Stimulated activated CD4-positive, alpha-beta T cell treated with anti-CD3 and anti-CD28 coated beads, Interleukin-12 subunit alpha, Interleukin-12 subunit beta, amount 100 ng/mL, for 48 hours (primary cell): Measurements from ENCODE around the gene RGS17.
"Not testable (repeated sequence)": the region's sequence is repeated elsewhere in the genome, so short reads cannot be mapped to it uniquely, and the experiment has no call there.

ENCODE experiments used
- DNase-seq, 3 donors: peaks; one replicate each; pipeline ENCODE4 v3.0.0-alpha.2; 2020; ENCODE audit warnings: low read depth in 2 of 3, low spot score in 1 of 3

Gene RGS17

GRCh38 chr6:153125032-153125431 lies 6.0 kb downstream of the RGS17 start:
- no peak for DNase-seq

DNA sequence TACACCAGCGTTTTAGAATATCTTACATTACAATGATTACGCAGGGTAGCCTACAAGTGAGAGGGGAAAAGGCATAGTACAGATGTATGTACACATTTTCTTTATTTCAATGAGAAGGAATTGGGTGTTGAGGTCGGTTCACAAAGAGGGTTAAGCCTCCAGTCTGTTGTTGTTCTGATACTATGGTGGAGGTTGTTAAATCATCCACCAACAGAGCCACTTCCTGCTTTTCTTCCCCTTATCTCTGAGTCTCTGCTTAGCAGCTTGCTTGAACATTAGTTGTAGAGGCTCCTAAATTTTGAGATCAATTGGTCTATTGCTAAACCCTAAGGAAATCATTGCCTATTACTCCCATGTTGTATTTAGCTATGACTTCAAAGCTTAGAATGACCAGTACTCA lies 7.3 kb downstream of the RGS17 start:
- no peak for DNase-seq

- no peak for DNase-seq
Measured at GRCh38 chr6:153121311-153121710, 9.8 kb downstream of the RGS17 start.

DNA sequence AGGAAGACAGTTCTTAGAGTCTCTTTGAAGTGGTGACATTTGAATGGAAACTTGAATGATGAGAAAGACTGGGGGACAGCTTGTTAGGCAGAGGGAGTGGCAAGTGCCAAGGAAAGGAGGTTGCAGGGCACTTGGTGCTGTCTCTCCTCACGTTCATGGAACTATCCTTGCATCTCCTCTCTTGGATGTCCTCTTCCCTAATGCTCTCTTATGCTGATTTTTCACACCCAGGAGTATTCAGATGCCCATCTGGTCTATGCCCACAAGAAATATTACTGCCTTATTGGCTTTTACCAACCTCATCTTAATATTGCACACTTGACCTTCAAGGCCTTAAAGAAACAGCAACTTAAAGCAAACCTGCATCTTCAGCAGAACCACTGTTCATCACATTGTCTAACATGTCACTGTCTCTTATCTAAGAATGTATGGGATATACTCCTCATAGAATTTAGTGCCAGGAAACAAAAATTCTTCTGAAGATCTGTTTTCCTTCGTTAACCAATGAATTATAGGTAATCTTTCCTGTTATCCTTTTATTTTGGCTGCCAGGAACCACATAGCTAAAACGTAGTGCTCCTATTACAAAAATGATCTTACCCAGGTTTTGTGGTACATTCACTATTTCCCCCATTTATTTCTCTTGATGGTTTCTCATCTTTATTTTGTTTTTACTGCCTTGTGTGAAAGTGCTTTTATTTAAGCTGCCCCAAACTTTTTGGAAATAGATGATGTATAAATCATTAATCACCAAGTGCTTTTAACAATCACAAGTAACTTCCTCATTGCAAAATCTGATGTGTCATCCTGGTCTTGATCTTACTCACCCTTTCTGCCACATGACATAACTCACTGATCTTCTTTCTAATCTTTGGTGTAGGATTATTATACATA lies 12.8 kb downstream of the RGS17 start:
- no peak for DNase-seq

DNA sequence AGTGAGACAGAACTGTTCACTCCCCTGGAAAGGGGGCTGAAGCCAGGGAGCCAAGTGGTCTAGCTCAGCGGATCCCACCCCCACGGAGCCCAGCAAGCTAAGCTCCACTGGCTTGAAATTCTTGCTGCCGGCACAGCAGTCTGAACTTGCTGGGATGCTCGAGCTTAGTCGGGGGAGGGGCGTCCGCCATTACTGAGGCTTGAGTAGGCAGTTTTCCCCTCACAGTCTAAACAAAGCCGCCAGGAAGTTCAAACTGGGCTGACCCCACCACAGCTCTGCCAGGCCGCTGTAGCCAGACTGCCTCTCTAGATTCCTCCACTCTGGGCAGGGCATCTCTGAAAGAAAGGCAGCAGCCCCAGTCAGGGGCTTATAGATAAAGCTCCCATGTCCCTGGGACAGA lies 20.0 kb downstream of the RGS17 start:
- DNase-seq: not testable (repeated sequence)

DNA sequence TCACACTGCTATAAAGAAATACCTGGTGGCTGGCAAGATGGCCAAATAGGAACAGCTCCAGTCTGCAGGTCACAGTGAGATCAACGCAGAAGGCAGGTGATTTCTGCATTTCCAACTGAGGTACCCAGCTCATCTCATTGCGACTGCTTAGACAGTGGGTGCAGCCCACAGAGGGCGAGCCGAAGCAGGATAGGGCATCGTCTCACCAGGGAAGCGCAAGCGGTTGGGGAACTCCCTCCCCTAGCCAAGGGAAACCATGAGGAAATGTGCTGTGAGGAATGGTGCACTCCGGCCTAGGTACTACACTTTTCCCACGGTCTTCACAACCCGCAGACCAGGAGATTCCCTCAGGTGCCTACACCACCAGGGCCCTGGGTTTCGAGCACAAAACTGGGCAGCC lies 20.5 kb downstream of the RGS17 start:
- not testable (repeated sequence) for DNase-seq

- no peak for DNase-seq
Measured at GRCh38 chr6:153108315-153108714, 22.8 kb downstream of the RGS17 start.

DNA sequence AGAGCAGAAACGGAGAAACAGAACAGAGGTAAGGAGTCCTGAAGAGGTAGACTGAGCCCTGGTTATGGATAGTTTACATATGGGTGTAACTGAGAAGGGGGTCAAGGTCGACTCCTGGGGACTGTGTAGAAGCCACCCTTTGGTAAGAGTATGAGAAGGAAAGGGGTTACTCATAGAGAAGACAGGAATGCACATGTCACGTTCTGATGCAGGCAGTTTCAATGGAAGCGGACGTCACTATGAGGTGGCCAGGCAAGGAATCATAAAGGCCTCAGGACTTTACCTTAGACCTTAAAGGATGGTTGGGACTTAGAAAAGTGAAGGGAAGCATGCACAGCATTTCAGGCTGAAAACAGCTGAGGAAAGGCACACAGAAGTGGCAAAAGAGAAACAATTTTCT lies 25.1 kb downstream of the RGS17 start:
- DNase-seq: no peak

DNA sequence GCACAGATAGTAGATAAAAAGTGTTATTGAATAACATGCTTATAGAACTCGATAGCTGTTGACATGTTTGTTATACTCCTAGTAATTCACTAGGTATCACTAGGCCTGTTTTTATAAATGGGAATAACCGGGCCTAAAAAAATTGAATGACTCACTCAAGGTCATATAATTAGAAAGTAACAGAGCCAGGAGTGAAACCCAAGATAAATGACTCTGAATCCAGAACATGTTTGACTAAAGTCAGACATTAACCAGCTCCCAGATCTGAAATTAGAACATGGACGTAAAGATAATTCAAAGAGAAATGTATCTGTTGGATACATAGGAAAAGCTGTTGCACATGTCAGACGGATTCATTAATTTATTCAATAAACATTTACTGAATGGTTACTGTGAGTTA lies 26.9 kb downstream of the RGS17 start:
- DNase-seq: no peak

DNA sequence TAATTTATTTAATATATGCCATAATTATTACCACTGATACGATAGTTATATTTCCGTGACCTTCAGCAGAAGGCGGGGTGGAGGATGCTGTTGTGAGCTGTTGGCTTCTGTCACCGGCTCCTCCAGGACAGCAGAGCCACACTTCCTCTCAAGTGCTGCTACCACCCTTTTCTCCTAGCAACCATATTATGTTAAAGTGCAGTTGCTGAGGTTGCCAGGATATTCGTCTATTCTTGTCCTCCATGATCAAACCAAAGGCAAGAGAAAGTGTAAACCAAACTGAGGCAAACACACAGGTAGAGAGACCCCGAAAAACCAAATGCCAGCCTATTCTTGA lies 27.8 kb downstream of the RGS17 start:
- DNase-seq: no peak

GRCh38 chr6:153102605-153103318 lies 28.3 kb downstream of the RGS17 start:
- no peak for DNase-seq

GRCh38 chr6:153101461-153101860 lies 29.6 kb downstream of the RGS17 start:
- no peak for DNase-seq

DNA sequence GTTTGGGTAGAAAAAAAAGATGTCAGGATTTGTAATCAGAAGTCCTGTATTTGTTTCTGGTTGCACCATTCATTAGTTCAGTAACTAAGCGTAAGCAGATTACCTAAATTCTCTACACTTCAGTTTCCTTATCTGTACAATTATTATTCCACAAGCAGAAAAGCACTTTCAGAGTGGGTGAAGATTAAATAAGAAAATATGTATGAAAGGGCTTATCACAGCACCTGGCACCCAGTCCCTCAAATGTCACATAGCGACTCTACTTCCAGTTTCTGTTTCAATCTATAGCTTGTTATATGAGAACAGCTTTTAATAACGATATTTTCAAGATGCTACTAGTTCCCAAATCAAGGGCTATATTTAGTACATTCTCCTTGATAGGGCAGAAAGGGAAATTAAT lies 31.4 kb downstream of the RGS17 start:
- no peak for DNase-seq

GRCh38 chr6:153096792-153097191 lies 34.3 kb downstream of the RGS17 start:
- no peak for DNase-seq

DNA sequence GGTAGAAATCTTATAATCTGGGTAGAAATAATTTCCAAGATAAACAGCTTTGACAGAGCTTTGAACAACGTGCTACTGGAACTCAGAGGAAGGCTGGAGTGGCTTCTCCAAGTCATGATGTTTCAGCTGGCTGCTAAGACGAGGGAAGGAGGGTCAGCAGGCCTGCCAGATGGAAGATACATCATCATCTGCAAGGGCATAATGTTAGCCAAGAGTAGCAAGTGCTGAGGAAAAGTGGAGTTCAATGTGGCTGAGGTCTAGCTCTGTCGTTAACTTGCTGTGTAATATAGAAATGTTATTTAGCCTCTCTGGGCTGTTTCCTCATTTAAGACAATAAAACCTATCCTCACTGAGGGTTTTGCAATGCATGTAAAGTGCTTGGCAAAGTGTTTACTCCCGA lies 35.1 kb downstream of the RGS17 start:
- DNase-seq: no peak

DNA sequence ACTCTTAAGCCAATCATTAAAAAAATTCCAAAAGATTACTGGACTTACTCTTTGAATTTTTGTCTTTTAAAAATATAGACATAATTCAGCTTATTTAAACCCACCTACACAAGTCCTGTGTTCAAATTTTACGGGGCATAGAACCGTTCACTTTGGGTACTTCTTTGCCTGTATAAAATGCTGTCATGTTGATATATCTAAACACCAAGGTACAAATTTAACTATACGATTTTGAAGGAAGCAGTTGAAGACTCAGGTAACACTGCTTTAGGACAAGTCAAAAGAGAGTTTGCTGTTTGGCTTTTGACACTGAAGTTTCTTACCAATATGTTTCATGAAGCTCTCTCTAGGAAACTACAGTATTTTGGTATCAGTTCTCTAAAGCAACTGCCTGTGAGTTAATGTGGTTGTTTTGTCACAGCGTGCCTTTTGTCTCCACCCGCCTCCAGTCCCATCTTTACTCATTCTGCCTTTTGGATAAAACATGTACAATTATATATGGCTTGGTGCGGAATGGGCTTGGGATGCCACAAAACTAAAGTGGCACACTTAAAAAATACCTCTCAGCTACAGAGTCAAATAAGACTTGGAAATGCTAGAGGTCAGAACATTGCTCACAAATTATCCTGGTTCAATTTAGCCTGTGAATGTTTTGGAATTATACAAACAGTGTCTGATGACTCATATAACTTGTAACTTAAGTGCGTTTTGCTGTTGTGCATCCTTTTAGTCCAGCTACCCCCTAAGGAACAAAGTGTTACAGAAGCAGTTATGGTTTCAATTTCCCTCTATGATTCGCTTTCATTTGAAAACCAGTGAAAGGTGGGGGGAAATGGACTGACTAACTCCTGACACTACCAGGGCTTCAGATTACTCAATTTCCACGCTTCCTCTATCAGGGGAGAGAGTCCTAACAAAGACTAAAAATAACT lies 38.7 kb downstream of the RGS17 start:
- DNase-seq: no peak

DNA sequence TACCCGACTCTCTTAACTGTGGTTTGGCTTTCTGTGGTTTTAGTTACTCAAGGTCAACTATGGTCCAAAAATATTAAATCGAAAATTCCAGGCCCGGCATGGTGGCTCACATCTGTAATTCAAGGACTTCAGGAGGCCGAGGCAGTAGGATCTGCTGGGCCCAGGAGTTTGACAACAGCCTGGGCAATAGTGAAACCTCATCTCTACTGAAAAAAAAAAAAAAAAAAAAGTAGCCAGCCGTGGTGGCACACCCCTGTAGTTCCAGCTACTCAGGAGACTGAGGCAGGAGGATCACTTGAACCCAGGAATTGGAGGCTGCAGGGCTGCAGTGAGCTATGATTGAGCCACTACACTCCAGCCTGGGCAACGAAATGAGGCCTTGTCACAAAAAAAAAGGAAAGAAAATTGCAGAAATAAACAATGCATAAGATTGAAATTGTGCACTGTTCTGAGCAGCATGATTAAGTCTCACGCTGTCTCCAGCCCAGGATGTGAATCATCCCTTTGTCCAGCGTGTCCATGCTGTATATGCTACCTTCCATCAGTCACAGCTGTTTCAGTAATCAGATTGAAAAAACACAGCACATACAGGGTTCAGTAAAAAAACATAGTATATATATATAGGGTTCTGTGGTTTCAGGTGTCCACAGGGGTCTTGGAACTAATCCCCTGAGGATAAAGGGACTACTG lies 40.7 kb downstream of the RGS17 start:
- no peak for DNase-seq

GRCh38 chr6:153088796-153089195 lies 42.3 kb downstream of the RGS17 start:
- DNase-seq: no peak

GRCh38 chr6:153087436-153087835 lies 43.6 kb downstream of the RGS17 start:
- DNase-seq: no peak

DNA sequence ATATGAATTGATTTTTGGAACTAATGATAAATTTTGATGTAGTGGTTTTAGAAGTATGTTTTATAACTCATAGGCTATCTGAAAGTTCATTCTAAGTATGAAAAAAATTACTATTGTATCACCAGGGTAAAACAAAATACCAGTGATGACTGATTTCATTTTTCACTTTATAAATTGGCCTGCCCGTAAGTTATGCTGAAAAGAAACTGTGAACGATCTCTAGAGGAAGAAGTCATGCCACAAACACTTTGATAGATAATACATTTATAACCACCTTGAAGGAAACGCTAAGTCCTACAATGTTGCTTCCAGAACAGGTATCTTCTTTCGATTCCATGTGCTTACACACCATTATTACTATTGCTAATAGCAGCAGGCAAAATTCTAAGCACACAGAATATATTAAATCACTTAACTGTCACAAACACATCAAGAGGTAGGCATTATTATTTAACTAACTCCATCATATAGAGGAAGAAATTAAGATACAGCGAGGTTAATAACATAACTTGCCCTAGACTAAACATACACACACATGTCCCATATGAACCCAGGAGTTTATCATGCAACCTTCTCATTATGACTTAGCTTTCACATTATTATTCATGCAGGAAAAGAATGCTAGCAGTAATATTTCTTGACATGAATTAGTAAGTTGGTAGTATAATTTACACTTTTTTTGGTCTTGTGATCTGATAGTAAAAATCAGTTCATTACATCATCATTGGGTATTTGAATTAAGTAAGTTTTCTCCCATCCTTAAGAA lies 44.7 kb downstream of the RGS17 start:
- DNase-seq: no peak
